ENCODE measurements around the gene CD209.

DNA sequence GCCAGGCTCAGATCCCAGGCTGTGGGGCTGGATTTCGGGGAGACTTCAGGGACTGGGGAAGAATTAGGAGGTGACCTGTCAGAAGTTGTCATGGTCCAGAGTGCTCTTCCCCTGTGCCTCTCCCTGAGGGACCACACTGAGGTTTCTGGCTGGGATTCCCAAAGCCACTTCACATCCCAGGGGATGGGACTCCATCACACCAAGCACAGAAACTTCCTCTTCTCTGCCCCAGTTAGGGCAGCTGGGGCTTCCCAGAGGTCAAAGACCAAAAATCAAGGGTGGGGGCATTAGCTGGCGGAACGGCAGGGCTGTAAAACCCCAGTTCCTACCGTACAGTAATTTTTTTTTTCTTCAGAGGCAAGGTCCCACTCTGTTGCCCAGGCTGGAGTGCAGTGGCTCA is 52.8 kb downstream of the CD209 start:
- TF ChIP-seq, protein P1, sequence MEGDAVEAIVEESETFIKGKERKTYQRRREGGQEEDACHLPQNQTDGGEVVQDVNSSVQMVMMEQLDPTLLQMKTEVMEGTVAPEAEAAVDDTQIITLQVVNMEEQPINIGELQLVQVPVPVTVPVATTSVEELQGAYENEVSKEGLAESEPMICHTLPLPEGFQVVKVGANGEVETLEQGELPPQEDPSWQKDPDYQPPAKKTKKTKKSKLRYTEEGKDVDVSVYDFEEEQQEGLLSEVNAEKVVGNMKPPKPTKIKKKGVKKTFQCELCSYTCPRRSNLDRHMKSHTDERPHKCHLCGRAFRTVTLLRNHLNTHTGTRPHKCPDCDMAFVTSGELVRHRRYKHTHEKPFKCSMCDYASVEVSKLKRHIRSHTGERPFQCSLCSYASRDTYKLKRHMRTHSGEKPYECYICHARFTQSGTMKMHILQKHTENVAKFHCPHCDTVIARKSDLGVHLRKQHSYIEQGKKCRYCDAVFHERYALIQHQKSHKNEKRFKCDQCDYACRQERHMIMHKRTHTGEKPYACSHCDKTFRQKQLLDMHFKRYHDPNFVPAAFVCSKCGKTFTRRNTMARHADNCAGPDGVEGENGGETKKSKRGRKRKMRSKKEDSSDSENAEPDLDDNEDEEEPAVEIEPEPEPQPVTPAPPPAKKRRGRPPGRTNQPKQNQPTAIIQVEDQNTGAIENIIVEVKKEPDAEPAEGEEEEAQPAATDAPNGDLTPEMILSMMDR (IDR thresholded peaks at IDR 0.05) = no peak
- no peak for TF ChIP-seq POLR2A (IDR thresholded peaks at IDR 0.05)

All from uterus (tissue), 2 donors.